Progenitor cell of endocrine pancreas (in vitro differentiated cells): ENCODE data around the gene SYT15B. TPM values are rescaled to one million over a fixed set of nuclear protein-coding genes. Genes with fewer than 3 reads are reported as not detected.
"Not testable (repeated sequence)": the region's sequence is repeated elsewhere in the genome, so short reads cannot be mapped to it uniquely, and the experiment has no call there.

Experiments used
- DNase-seq: peaks from one replicate; pipeline ENCODE4 v3.0.0; 2021; ENCODE audit warnings: low spot score; ENCODE audit not compliant: unreplicated experiment
- H3K27ac Mint-ChIP-seq: 2 replicates; pipeline ENCODE4 v1.8.0; 2021; ENCODE audit warnings: mild to moderate bottlenecking, moderate library complexity, mixed read lengths
- H3K27me3 Mint-ChIP-seq: 2 replicates; pipeline ENCODE4 v1.8.0; 2021; ENCODE audit warnings: mixed read lengths
- H3K36me3 Mint-ChIP-seq: 2 replicates; pipeline ENCODE4 v1.8.0; 2022; ENCODE audit warnings: mixed read lengths; ENCODE audit not compliant: insufficient read depth
- H3K4me1 Mint-ChIP-seq: 2 replicates; pipeline ENCODE4 v1.8.0; 2021; ENCODE audit warnings: low read depth, mixed read lengths
- H3K4me3 Mint-ChIP-seq: 2 replicates; pipeline ENCODE4 v1.8.0; 2021; ENCODE audit warnings: low read depth, mild to moderate bottlenecking, moderate library complexity, mixed read lengths
- H3K9me3 Mint-ChIP-seq: 2 replicates; pipeline ENCODE4 v1.8.0; 2021; ENCODE audit warnings: low read depth, mixed read lengths
- total RNA-seq: library from RNA; stranded (reverse); gene quantifications from 2 replicates; pipeline ENCODE4 v1.2.1, GENCODE V29; 2021

Gene SYT15B
- total RNA-seq, 1 donor from 2014 or later: 0.36 TPM

GRCh38 chr10:47717011-47717769 lies 46.2 kb downstream of the SYT15B start:
- not testable (repeated sequence) for DNase-seq, H3K27ac Mint-ChIP-seq, H3K4me1 Mint-ChIP-seq, H3K36me3 Mint-ChIP-seq, H3K4me3 Mint-ChIP-seq, H3K27me3 Mint-ChIP-seq, H3K9me3 Mint-ChIP-seq

Other genes with a start within 250 kb of the SYT15B start
- gene AGAP9, start 240.0 kb downstream of the SYT15B start, total RNA-seq: 20.3 and 21.7 TPM in 2 replicates
- not detected in 2 replicates for gene NPY4R2, start 155.1 kb upstream of the SYT15B start, total RNA-seq
- gene FAM25C, start 236.2 kb upstream of the SYT15B start, total RNA-seq: not detected in 2 replicates